Aorta (tissue), 5 donors: ENCODE data around the gene VPS13D. TPM values are rescaled to one million over a fixed set of nuclear protein-coding genes. Genes with fewer than 3 reads are reported as not detected.

Source experiments
- ATAC-seq: fragments of 200-7000 bp; cut with Tn5 transposase; one replicate; pipeline ENCODE4 v1.9.1; 2022; ENCODE audit warnings: moderate library complexity; ENCODE audit not compliant: low FRiP score
- DNase-seq, 2 donors: peaks; one replicate each; pipeline ENCODE4 v3.0.0-alpha.2; 2020
- H3K27ac ChIP-seq, 2 donors: one replicate each; pipeline ENCODE4 v1.5.1; 2013; ENCODE audit warnings: low read length in 2 of 2, mild to moderate bottlenecking in 2 of 2, moderate library complexity in 2 of 2, control low read depth in 1 of 2, inconsistent platforms in 1 of 2, low read depth in 1 of 2
- H3K27me3 ChIP-seq, 2 donors: one replicate each; pipeline ENCODE4 v1.6.1; 2013; ENCODE audit warnings: control low read depth in 1 of 2, low read length in 1 of 2, mild to moderate bottlenecking in 1 of 2, moderate library complexity in 1 of 2; ENCODE audit not compliant: insufficient read depth in 2 of 2, control insufficient read depth in 1 of 2
- H3K36me3 ChIP-seq, 2 donors: one replicate each; pipeline ENCODE4 v1.6.1; 2013; ENCODE audit warnings: control low read depth in 1 of 2, low read length in 1 of 2, mild to moderate bottlenecking in 1 of 2; ENCODE audit not compliant: insufficient read depth in 2 of 2, control insufficient read depth in 1 of 2
- H3K4me1 ChIP-seq, 2 donors: one replicate each; pipeline ENCODE4 v1.6.1; 2013; ENCODE audit warnings: low read length in 2 of 2, control low read depth in 1 of 2, mild to moderate bottlenecking in 1 of 2, moderate library complexity in 1 of 2; ENCODE audit not compliant: insufficient read depth in 2 of 2, control insufficient read depth in 1 of 2
- H3K4me3 ChIP-seq, 2 donors: one replicate each; pipeline ENCODE4 v1.5.1; 2013; ENCODE audit warnings: low read length in 2 of 2, control low read depth in 1 of 2, mild to moderate bottlenecking in 1 of 2
- H3K9me3 ChIP-seq: one replicate; pipeline ENCODE4 v1.6.1; 2013; ENCODE audit warnings: mild to moderate bottlenecking, low read length; ENCODE audit not compliant: control insufficient read depth
- WGBS, 2 donors: extraction: QIAGEN DNeasy Blood & Tissue Kit; methylation state at CpG; one replicate each; pipeline ENCODE4 v1.1.7; 2013; 5-methylcytosine and 5-hydroxymethylcytosine counted together
- intact Hi-C, 2 donors: fragments of 100-400 bp; cut with DNase I; formaldehyde crosslinking; loops; one replicate each; pipeline versions ENCODE4 v1.14.2 to v1.15.0; 2022
- polyA plus RNA-seq, 2 donors: library from polyadenylated mRNA; stranded (reverse); fragments of 200-250 nt; gene quantifications; one replicate each; pipeline ENCODE4 v1.2.3, GENCODE V29; 2013
- total RNA-seq, 2 donors: library from RNA; stranded (reverse); fragmentation: NEBNext Ultra II Directional; extraction: Animal tissue kit (Norgen Biotek cat#: 25700); gene quantifications; one replicate each; pipeline ENCODE4 v1.2.1, GENCODE V29; 2021
- donor health status: healthy with polysubstance abuse.
- donor health status: Bipolar disorder and iron deficiency.
- donor health status: DM: no; HTN: no; CAD: no.
- donor health status: DM: no; HTN: no; CAD: no.
- donor health status: DM: yes; HTN: yes; CAD: no.

VPS13D gene
- total and polyA plus RNA-seq, 4 donors = 15.8 to 134 (median 58.9) TPM

DNA sequence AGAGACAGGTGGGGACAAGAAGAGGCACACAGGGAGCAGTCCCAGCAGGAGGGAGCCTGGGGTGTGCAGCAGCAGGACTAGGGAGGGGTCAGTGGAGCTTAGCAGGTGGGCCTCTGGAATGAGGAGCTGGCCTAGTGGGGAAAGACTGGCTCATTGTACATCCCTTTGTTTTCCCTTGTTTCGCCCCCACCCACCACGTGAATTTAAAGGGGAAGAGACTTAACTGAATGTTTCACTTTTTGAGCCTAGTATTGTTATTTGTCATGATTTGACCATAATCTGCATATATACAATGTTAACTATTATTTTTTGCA is 206.5 kb downstream of the VPS13D start:
- Histone ChIP-seq H3K36me3 (no peaks in the 10 kb centered on the region), H3K27me3 (no peaks in the 10 kb centered on the region), H3K4me3 (no peak overlapping the region), H3K27ac (peak overlapping the region; percentile 73 to 91), H3K9me3 (no peaks in the 10 kb centered on the region), H3K4me1 (peaks cover 2 to 13% of the 10 kb centered on the region in 2 donors)
- no peak for ATAC-seq
- WGBS, 2 donors = 77 to 78% methylated on average over 2 of the region's 2 CpGs
- intact Hi-C loops = no loop called here
- no peak for DNase-seq

DNA sequence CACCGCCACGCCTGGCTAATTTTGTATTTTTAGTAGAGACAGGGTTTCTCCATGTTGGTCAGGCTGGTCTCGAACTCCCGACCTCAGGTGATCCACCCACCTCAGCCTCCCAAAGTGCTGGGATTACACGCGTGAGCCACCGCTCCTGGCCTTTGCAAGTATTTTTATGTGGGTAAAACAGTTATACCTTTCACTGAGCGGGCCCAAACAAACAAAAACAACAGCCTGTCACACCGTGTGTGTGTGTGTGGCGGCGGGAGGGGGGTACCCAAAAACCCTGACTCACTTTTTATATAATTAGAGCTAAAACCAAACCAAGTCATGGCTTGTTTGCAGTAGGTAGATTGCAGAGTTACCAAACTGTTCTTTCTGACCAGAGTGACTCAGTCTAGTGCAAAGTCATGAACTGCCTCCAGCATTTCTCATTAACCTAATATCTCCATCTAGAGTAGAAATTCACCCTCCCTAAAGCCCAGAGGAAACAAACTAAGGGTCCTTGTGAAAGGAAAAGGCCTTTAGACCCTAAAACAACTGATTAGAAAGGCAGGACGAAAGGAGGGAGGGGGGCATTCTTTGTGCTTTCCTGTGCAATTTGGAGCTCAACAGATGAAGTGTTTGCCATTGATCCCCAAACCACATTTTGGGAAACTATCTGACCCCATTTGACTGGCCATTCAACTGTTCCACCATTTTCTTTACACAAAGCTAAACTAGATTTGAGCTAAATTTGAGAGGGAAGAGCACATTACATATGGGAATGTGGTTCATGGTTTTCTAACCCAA is 207.2 kb downstream of the VPS13D start:
- no peaks in the 10 kb centered on the region for H3K9me3 ChIP-seq
- peaks cover 2 to 13% of the 10 kb centered on the region in 2 donors for H3K4me1 ChIP-seq
- no peak overlapping the region for H3K4me3 ChIP-seq
- ATAC-seq = no peak
- DNase-seq = peak in 1 of 2 donors; percentile 74
- H3K27me3 ChIP-seq = no peaks in the 10 kb centered on the region
- H3K36me3 ChIP-seq = no peaks in the 10 kb centered on the region
- intact Hi-C loops = no loop called here
- H3K27ac ChIP-seq = peak overlapping the region; percentile 58 to 81
- WGBS, 2 donors = 78 to 88% methylated on average over 12 of the region's 12 CpGs

DNA sequence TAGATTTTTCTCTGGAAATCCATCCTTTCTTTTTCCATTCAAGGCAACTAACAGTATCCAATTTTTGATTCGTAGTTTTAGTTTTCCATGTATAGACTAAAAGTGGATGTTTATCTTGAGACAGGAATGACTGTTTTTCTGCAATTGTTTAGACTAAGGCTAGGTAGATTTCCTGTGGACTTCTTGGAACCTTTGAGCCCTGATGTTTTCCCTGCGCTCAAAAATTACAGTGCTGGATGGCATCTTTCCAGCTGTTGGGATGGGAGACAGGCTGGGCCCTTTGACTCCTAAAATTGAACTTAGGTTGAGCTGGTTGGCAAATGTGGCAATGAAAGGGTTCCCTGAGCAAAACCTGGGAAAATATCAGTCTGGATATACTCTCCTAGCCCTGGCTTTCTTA is 207.8 kb downstream of the VPS13D start:
- 4 to 10% methylated on average over 2 of the region's 2 CpGs for WGBS, 2 donors
- no peaks in the 10 kb centered on the region for H3K9me3 ChIP-seq
- intact Hi-C loops = no loop called here
- no peak for ATAC-seq
- H3K4me3 ChIP-seq = no peak overlapping the region
- no peak for DNase-seq
- no peaks in the 10 kb centered on the region for H3K27me3 ChIP-seq
- H3K4me1 ChIP-seq = peaks cover 2 to 13% of the 10 kb centered on the region in 2 donors
- peak overlapping the region; percentile 38 to 50 for H3K27ac ChIP-seq
- no peaks in the 10 kb centered on the region for H3K36me3 ChIP-seq

DNA sequence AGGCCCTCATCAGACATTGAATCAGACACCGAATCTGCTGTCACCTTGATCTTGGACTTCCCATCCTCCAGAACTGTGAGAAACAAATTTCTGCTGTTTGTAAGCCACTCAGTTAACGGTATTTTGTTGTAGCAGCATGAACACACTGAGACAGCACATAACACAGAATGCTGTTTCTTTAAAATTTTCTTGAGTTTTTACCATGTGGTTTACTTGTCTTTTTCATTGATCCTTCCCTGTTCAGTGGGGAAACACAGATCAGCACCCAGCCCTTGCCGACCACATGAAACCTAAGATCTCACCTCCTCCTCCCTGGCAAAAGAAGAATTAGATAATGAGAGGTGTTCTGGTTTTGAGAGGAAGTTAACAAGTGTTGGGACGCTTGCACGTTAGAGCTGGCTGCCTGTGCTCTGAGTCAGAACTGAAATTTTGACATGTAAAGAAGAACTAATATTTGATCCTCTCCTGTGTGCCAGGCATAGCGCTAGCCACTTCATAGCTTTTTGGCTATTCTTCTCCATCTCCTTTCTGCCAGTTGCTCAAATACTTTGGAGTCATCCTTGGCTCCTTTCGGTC is 208.6 kb downstream of the VPS13D start:
- Histone ChIP-seq H3K4me3 (no peak overlapping the region), H3K27ac (peak overlapping the region; percentile 46 to 94), H3K9me3 (no peaks in the 10 kb centered on the region), H3K36me3 (no peaks in the 10 kb centered on the region), H3K27me3 (no peaks in the 10 kb centered on the region), H3K4me1 (peaks cover 2 to 10% of the 10 kb centered on the region in 2 donors)
- DNase-seq = no peak
- 45 to 51% methylated on average over 7 of the region's 7 CpGs for WGBS, 2 donors
- intact Hi-C loops = no loop called here
- ATAC-seq = no peak

DNA sequence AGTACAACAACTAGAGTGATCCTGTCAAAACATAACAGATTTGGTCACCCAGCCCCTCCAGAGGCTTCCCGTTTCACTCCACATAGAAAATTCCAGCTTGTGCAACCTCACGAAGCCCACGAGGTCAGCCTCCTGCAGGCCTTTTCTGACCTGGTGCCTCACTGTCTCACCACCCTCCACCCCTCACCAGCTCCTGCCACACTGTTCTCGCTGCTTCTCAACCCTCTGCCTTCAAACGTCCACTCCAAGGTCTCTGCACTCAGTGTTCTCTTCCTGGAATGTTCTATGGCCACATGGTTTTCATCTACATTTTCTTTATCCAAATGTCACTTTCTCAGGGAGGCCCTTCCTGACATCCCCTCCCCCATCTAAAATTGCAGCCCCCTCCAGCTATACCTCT is 209.2 kb downstream of the VPS13D start:
- H3K9me3 ChIP-seq = no peaks in the 10 kb centered on the region
- intact Hi-C loops = no loop called here
- H3K27ac ChIP-seq = peak overlapping the region in 1 of 2 donors; percentile 94
- H3K4me1 ChIP-seq = peaks cover 0 to 10% of the 10 kb centered on the region in 2 donors
- DNase-seq = no peak
- WGBS, 2 donors = 25 to 33% methylated on average over 5 of the region's 5 CpGs
- no peaks in the 10 kb centered on the region for H3K27me3 ChIP-seq
- no peak for ATAC-seq
- no peaks in the 10 kb centered on the region for H3K36me3 ChIP-seq
- no peak overlapping the region for H3K4me3 ChIP-seq

DNA sequence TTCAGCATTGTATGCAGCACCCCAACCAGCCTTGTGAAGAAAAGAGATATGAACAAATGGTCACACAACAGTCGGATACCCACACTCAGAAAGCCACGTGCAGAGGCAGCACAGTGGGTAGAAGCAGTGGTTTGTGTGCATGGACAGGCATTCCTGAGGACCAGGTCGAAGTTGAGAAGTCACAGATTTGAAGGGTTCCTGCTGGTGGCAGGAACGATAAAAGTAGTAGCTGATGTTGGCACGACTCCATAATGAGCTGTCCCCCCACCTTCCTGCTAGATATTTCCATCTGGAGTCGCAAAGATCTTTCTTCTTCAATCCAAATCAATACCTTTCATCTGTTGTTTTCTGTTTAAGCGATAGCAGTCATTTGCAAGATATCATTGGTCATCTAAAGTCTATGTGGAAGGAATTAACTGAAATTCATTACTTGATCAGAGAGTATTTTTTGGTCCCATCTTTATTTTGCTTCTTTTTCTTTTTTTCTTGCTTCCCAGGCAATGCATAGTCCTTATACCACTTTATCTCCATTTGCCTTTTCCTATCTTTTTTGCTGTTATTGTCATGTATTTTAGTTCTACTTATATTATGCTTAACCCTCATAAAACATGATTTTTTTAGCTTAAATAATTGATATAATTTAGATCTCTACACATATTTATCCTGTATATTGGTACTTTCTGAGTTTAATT is 211.7 kb downstream of the VPS13D start:
- Histone ChIP-seq H3K4me3 (no peak overlapping the region), H3K36me3 (no peaks in the 10 kb centered on the region), H3K9me3 (no peaks in the 10 kb centered on the region), H3K27me3 (no peaks in the 10 kb centered on the region), H3K4me1 (peaks cover 0 to 10% of the 10 kb centered on the region in 2 donors), H3K27ac (no peak overlapping the region)
- ATAC-seq = no peak
- intact Hi-C loops = no loop called here
- DNase-seq = no peak
- 62 to 66% methylated on average over 7 of the region's 7 CpGs for WGBS, 2 donors

DNA sequence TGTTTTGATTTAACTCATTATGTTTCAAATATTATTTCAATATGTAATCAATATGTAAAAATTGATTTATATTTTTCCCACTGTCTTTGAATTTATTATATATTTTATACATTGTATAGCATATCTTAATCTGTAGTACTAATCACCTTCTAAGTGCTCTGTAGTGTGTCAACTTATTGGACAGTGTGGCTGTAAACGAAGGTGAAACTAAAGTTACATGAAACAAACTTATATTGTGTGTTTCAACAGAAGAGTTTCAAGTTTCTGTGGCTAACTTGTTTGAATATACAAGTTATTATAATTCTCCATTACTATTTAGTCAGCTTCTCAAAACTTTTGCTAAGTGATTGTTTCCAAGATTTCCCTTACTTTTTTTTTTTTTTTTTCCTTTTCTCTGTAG is 212.4 kb downstream of the VPS13D start:
- no peaks in the 10 kb centered on the region for H3K9me3 ChIP-seq
- no peaks in the 10 kb centered on the region for H3K36me3 ChIP-seq
- ATAC-seq (no peak), DNase-seq (no peak)
- H3K4me1 ChIP-seq = peaks cover 0 to 13% of the 10 kb centered on the region in 2 donors
- H3K4me3 ChIP-seq = no peak overlapping the region
- intact Hi-C loops = no loop called here
- no peaks in the 10 kb centered on the region for H3K27me3 ChIP-seq
- no peak overlapping the region for H3K27ac ChIP-seq
- 89 to 90% methylated on average over 1 of the region's 1 CpG for WGBS, 2 donors

DNA sequence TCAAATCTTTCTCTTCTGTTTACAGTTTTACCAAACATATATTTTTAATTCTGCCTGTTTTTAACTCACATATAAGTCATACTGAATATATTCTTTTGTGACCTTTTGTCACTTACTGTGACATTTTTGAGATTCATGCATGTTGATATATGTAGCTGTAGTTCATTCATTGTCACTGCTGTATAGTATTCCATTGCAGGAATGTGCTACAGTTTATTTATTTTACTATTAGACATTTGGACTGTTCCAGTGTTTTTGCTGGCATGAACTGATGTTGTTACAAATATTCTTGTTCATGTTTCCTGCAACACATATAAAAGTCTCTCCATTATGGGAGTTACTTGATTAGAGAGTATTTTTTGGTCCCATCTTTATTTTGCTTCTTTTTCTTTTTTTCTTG is 213.3 kb downstream of the VPS13D start:
- ATAC-seq = no peak
- H3K36me3 ChIP-seq = no peaks in the 10 kb centered on the region
- no peaks in the 10 kb centered on the region for H3K27me3 ChIP-seq
- H3K9me3 ChIP-seq = no peaks in the 10 kb centered on the region
- no peak overlapping the region for H3K4me3 ChIP-seq
- intact Hi-C loops = loop anchor here in 1 of 2 donors (1.0 kb wide), 1 partner anchor 20 kb away; no protein-coding TSS in a partner anchor
- H3K4me1 ChIP-seq = peaks cover 2 to 16% of the 10 kb centered on the region in 2 donors
- no peak for DNase-seq
- H3K27ac ChIP-seq = no peak overlapping the region
